SK-N-DZ (cell line): Measurements from ENCODE around the gene TPMT.

Source experiments
- DNase-seq: peaks from one replicate; pipeline ENCODE4 v3.0.0-alpha.2; 2015; ENCODE audit warnings: low spot score

TPMT gene

DNA sequence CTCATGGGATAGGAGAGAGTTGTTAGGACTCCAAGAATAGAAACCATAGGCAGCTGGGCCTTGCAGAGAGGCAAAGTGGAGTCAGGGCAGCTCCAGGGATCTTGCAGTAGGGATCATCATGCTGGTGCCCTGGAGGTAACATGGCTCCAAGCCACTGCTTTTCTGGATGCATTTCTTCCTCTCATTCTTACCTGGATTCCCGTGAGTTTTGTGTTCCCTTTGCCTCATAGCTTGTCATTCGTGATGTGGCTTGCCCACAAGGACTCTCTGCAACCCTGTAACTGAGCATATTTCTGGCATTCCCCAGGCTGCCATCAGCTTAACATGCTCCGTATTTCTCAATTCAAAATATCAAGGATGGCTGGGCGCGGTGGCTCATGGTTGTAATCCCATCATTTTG is 37.7 kb downstream of the TPMT start:
- no peak for DNase-seq

DNA sequence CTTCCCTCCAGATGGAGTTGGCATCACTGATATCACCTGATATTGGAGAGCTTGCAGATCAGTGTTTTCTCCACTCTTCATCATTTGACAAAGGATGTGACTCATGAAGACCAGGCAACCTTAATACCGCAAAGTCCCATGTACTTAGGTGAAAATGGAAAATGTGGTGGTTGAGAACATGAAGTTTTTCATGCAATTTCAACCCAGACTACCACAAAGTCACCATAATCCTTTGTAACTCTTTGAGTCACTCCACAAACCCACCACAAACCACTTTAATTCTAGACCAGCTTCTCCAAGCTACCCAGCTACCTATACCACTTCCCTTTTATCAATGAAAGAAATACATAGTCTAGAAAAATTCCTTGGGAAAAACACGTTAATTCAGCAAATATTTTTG is 39.5 kb downstream of the TPMT start:
- no peak for DNase-seq

GRCh38 chr6:18110162-18110561 is 44.7 kb downstream of the TPMT start:
- no peak for DNase-seq

- no peak for DNase-seq
Measured at GRCh38 chr6:18107061-18107460, 47.8 kb downstream of the TPMT start.

DNA sequence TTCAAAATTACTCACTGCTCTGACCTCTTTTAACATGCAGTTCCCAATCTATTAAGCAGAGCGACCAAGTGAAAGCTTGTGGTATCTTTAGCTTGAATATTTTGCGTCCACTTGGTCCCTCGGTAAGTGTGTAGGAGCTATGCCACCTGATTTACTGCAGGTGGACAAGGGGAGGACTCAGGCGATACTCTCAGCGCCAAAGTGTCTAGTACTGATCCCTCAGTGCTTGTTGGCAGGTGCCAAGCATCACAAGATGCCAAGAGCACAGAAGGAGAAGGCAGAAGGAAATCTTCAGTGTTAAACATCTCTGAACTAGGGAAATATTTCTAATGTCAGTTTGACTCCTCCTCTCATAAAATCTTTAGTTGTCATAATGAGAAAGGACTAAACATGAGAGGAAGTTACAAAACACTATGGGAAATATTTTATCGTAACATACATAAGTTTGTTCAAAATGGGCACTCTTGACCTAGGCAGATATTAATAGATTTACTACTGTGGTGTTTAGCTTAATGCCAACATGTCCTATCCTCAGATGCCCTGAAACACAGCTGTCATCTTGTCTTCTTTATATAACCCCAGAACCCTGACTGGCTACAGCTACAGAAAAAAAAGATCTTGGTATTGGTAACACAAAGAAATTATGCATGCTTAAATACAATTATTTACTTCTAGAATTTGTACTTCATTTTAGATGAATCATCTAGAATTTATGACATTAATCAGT is 51.9 kb downstream of the TPMT start:
- DNase-seq: no peak

DNA sequence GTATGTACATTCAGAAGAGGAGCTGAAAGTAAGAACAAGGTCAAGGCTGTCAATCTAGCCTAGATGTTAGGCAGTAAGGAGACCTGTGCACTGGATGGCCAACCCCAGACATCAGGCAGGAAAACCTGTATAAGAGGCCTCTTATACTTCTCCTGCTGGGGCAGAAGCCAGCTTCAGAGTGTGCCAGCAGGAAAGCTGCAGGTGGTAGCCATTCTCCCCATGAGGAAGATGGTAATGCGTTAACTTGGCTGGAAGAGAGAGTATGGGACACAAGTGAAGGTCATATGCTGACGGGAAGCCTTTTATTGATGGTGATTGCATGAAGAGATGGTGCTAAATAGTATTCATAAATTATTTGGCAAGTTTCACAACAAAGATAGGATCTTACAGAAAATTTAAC is 53.0 kb downstream of the TPMT start:
- DNase-seq: no peak

- DNase-seq: no peak
Measured at GRCh38 chr6:18101271-18101670, 53.6 kb downstream of the TPMT start.

DNA sequence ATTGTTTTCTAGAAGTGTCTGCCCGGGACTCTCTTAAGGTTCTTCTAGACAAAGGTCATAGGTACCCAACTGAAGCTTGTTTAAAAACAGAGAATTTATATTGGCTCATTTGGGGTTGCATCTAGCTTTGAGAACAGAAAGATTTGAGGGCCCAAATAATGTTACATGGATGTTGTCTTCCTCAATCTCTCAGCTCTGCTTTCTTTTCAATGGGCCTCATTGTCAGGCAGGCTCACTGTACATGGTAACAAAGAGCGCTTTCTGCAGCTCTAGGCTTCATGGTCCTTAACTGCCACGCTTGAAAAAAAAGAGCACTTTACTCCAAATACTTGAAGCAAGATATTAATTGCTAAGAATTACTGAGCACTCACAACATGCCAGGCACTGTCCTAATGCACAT is 54.6 kb downstream of the TPMT start:
- DNase-seq: no peak

GRCh38 chr6:18099511-18099910 is 55.4 kb downstream of the TPMT start:
- DNase-seq: no peak

- no peak for DNase-seq
Measured at GRCh38 chr6:18096423-18096822, 58.5 kb downstream of the TPMT start.

DNA sequence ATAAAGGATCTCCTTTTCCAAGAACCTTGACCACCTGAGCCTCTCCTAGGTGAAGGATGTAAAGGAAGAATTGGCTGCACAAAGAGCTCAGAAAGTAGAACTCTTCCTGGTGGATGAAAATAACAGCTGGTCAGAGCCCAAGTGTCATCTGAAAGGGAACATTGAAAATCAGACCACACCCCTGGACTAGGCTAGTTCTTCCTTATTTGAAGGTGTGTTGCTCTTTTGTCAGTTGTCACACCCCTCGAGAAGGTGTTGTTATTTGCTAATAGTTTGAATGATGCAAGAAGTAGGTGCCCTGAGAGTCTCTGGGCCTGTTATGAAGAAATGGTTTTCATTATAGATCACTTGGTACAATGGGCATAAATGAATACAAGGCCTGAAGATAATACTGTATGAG is 63.5 kb downstream of the TPMT start:
- no peak for DNase-seq

DNA sequence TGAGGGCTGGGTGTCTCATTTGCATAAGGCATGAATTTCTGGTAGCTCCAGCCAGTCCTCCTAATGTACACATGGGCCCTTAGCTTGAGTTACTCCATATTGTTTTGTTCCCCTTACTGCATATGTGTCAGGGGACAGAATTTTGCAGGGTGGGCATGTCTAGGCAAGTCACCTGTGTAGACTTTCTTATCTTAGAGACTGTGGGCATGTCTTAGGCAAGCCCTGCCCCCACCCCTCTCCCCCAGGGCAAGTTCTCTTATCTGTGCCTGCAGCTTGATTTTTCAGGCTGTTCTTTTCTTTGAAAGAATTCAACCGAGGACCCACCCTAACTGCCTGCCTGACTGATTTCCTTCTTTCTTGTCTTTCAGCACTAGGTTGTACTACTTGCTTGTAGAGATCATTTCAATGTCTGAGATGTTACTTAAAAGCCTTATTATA is 64.5 kb downstream of the TPMT start:
- no peak for DNase-seq

DNA sequence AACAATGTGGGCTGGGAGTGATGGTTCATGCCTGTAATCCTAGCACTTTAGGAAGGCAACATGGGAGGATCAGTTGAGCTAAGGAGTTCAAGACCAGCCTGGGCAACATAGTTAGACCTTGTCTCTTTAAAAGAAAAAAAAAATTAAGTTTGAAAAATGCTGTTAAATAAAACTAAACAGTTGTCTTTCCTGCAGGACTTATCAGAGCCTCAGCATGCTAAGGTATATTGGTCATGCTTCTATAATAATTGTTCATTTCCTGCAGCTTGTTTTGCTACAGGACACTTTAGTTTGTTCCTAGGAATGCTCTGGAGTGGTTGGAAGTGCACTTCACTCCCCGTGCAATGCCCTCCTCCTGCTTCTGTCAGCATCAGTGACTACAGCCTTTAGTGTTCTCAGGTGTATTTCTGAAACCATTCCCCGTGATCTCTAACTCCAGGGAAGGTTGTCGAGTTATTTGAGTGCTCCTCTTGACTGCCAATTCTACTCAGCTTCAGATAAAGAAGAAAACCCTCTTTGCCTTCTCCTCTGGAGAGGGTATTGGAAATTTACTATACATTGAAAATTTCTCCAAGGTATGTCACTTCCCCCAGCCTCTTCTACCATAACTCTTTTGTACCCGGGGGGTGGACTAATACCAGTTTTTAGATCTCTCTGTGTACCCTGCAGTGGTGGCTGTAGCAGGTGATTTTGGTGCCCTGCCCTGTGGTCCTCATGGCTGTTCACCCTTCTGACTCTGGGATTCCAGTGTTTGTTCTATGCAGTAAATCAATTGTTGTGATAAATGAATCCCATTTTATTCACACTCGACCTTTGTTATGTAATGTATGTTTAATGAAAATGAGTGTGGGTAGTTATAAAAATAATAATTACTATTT is 66.2 kb downstream of the TPMT start:
- no peak for DNase-seq

DNA sequence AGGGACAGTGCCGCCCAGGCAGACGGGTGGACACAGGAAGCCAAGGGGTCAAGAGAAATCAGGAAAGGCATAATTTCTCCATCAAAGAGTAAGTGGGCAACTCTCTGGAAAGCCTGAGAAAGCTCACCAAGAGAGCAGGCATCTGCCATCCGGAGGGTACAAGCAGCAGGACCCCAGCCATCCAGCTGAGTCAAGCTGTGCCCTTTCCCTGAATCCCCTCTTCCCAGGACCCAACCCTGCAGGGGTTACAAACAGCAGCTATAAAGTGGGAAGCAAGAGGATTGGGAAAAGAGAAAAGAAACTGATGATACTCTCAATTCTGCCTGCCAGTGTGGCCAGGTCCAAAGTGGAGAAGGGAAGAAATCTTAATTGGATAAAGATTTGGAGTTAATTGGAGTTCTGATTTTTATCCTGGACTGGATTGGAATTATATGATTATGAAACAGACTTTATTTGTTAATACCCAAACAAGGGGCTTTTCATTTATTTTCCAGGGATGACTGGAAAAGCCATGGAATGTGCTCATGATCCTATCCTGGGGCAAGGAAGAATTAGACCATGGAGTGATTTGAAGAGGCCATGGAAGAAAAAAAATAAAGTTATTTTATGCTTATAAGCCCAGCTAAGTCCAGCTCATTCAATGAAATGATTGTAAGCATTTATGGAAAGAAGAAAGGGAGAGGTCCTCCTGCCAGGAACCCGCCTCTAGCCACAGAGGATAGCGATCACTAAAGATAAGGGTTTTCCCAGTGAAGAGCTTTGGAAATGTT is 67.3 kb downstream of the TPMT start:
- no peak for DNase-seq

- no peak for DNase-seq
Measured at GRCh38 chr6:18081025-18081668, 73.7 kb downstream of the TPMT start.

- DNase-seq: no peak
Measured at GRCh38 chr6:18080544-18080943, 74.3 kb downstream of the TPMT start.

GRCh38 chr6:18078866-18079265 is 76.0 kb downstream of the TPMT start:
- no peak for DNase-seq
